Peyer's patch (tissue), 4 donors: ENCODE results near the gene PRR22.
"Not testable (repeated sequence)": the region's sequence is repeated elsewhere in the genome, so short reads cannot be mapped to it uniquely, and the experiment has no call there.

Source experiments
- CTCF ChIP-seq, 6 experiments: fragments of 450-650 bp in 4 of 6; fragments of 200-600 bp in 2 of 6; sonication (generic) in 1 of 6; IDR thresholded peaks; one replicate each; pipeline ENCODE4 v1.5.1; 2017 to 2019; ENCODE audit warnings: antibody characterized with exemption in 6 of 6, mild to moderate bottlenecking in 3 of 6, moderate library complexity in 1 of 6
- POLR2A ChIP-seq, 2 donors: fragments of 450-650 bp; IDR thresholded peaks; one replicate each; pipeline ENCODE4 v1.5.1; 2017; ENCODE audit warnings: antibody characterized with exemption in 2 of 2, mild to moderate bottlenecking in 2 of 2, moderate library complexity in 2 of 2

GRCh38 chr19:5733172-5733571, 51.4 kb downstream of the PRR22 start:
- not testable (repeated sequence) for TF ChIP-seq CTCF, POLR2A (IDR thresholded peaks at IDR 0.05)
